HG03442 (cell line): ENCODE results near the gene MVK.

ENCODE experiments used
- ATAC-seq: cut with Tn5 transposase; IDR thresholded peaks from one replicate; pipeline ENCODE4 v1.9.1; 2021; ENCODE audit warnings: mild to moderate bottlenecking, moderate library complexity; ENCODE audit not compliant: unreplicated experiment

MVK gene

DNA sequence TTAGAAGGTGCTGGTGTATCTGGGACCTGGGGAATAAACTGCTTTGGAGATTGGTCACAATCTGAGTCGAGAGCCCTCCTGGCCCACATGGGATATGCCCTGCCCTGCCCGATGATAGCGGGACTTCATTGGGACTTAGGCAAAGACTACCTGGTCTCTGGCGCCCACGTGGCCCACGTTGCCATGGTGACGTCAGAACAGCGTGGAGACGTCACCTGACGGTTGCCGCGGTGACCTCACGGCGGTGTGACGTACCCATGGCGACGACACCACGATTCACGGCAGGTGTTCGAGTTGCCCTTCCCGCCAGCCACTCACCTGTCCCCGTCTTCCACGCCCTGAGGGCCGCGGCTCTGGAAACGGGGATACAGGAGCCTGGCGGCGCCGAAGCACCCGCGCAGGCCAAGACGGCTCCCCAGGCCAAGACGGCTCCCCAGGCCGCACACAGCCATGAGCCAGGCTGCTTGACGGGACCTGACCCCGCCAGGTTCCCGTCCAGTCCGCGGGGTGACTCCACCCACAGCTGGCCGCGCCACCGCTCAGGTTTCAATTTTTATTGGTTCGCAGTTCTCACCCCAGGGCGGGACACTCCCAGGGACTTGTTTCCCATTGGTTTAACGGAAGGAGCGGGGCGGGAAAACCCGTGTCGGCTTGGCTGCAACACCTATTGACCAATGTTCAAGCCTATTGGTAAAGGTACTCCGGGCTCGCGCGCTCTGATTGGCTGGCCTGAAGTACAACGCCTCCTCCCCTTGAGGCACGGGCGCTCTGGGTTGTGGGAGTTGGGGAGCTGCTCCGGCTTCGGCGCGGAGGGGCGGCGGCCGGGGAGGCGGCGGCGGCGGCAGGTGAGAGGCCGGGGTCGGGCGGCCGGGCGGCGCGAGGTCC is at the start of gene MVK, which contains the start of gene MMAB:
Gene MVK, plus strand, starts transcription at position 766 of the 885 bp plus-strand sequence. CDS start 1,029 bp downstream, outside the sequence.
Gene MMAB, minus strand, starts transcription at position 476 of the 885 bp plus-strand sequence. Its CDS starts 24 bp downstream, at position 452.
- ATAC-seq, result peak; percentile 91

GRCh38 chr12:109524466-109525278 is 48.9 kb upstream of the MVK start:
- no peak for ATAC-seq

GRCh38 chr12:109525279-109525585 is 48.4 kb upstream of the MVK start:
- no peak for ATAC-seq

- no peak for ATAC-seq
These were observed 46.0 kb upstream of the MVK start for GRCh38 chr12:109527489-109528123.

- ATAC-seq, result no peak
These were observed 43.6 kb upstream of the MVK start for GRCh38 chr12:109529691-109530640.

GRCh38 chr12:109531411-109531810 is 42.2 kb upstream of the MVK start:
- no peak for ATAC-seq

DNA sequence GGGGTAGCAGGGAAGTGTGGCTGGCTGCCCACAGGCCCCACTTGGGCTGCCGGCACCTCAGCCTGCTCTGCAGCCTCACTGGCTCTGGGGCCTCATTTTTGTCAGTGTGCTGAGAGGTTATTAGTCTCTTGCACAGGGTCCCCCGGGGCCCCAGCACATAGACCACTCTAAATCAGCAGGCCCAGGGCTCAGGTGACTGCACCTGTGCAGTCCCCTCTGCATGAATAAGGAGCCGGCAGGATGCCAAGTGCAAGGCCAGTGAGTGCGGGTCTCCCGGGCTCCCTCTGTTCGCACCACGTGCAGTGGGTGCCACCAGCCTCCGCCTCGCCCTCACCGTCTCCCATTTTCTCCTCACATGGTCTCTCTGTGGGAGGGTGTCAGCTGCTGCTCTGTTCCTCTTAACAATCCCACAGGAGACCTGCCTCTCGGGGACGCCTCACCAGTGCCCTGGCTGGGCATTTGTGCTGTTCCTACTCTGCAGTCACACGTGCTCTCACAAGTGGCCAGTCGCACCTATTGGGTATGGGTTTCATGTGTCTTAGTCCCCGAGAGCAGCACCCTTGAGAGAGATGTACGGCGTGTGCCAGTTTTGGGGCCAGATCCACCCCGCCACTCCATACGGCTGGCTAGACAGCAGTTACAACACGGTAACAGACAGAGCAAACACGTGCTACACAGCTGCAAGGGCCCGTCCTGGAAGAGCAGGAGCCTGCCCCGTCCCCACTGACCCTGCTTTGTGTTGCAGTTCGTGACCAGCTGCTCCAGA is 40.7 kb upstream of the MVK start:
- no peak for ATAC-seq

DNA sequence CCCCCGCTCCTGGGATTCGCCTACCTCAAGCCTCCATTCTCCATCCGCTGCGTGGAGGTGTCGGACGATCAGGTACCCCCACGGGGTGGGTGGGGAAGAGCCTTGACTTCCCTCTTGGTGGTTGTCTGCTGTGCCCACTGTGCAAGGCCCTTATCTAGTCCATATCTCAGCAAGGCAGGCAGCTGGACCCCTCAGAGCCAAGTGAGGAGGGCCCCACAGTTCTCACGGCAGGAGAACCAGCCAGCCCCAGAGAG is 40.2 kb upstream of the MVK start:
- no peak for ATAC-seq

DNA sequence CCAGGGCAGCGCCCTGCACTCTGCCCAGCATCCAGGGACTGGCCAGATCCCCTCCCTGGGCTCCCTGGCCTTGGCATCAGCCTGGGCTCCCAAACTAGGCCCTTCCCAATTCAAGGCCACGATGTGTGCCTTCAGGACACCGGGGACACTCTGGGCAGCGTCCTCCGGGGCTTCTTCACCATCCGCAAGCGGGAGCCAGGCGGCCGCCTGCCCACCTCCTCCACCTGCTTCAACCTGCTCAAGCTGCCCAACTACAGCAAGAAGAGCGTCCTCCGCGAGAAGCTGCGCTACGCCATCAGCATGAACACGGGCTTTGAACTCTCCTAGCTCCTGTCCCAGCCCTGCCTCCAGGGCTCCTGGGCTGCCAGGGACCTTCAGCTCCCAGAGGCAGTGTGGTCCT is 39.1 kb upstream of the MVK start:
- ATAC-seq, result no peak

- ATAC-seq, result no peak
These were observed 38.2 kb upstream of the MVK start for GRCh38 chr12:109535231-109535862.

DNA sequence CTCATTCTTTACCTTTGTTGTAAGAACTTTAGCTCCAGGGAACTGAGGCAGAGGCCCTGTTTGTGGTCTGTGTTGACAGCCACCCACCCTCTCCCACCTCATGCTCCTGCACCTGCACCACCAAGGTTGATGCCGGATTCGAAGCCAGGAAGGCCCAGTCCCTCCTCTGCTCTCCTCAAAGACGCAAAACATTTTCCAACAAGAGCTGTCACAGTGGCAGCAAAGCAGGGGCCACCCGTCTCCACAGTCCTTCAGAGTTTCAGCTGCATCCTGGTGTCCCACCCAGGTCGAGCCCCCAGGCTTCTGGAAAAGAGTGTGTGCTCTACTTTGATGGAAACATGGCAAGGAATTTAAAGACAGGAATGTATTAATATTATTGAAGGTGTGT is 37.7 kb upstream of the MVK start:
- ATAC-seq, result no peak

- ATAC-seq, result no peak
These were observed 36.5 kb upstream of the MVK start for GRCh38 chr12:109537136-109537535.

- no peak for ATAC-seq
These were observed 35.3 kb upstream of the MVK start for GRCh38 chr12:109538191-109538863.

DNA sequence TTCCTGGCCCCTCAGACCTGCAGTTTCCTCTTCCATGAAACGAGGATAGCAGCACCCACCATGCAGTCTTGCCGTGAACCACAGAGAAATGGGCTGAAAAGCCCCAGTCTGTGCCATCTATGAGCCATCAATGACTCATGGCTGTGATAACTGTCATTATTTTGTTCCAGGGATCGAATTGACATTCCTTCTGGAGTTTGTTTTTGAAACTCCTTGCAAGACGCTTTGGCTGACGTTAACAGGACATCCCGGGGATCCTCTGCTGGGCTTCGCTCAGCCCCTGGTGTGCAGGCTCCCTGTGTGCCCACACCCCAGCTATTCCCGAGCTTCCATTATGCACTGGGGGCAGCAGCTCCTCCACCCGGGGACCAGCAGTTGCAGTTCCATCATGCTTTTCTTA is 34.1 kb upstream of the MVK start:
- no peak for ATAC-seq

GRCh38 chr12:109540526-109541412 is 32.8 kb upstream of the MVK start:
- ATAC-seq, result no peak

DNA sequence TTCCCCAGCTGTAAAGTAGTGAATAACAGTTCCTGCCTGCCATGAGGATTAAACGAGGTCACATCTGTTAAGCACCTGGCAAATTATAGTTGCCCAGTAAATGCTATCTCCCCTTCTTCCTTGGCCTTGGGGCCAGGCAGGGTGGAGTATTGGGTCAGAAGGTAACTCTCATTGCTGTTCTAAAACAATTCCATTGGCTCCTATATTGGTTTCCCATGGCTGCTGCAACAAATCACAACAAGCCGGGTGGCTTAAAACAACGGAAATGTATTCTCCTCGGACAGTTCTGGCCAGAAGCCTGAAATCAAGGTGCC is 32.2 kb upstream of the MVK start:
- ATAC-seq, result no peak

DNA sequence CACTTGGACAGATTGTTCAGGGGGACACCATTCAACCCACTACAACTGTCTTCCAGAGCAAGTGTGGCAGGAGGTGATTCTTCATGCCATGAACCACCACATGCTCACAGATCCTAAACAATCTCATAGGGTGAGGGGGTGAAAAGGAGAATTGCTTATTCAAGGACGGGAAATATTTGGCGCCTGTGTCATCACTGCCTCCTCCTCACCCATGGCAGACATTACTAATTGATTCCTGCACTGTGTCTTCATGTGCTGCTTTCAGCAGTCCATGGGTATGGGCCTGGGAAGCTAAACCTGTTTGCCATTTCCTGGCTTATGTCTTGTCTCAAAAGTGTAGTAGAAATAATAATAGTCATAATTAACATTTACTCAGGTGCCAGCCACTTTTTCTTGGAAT is 31.6 kb upstream of the MVK start:
- no peak for ATAC-seq

GRCh38 chr12:109542876-109543275 is 30.7 kb upstream of the MVK start:
- no peak for ATAC-seq
